ENCODE results near the gene PSMC4.
A peak's percentile ranks its signal among the peaks of the same experiment; 100 is the strongest.
"Not testable (repeated sequence)": the region's sequence is repeated elsewhere in the genome, so short reads cannot be mapped to it uniquely, and the experiment has no call there.

The PSMC4 gene

DNA sequence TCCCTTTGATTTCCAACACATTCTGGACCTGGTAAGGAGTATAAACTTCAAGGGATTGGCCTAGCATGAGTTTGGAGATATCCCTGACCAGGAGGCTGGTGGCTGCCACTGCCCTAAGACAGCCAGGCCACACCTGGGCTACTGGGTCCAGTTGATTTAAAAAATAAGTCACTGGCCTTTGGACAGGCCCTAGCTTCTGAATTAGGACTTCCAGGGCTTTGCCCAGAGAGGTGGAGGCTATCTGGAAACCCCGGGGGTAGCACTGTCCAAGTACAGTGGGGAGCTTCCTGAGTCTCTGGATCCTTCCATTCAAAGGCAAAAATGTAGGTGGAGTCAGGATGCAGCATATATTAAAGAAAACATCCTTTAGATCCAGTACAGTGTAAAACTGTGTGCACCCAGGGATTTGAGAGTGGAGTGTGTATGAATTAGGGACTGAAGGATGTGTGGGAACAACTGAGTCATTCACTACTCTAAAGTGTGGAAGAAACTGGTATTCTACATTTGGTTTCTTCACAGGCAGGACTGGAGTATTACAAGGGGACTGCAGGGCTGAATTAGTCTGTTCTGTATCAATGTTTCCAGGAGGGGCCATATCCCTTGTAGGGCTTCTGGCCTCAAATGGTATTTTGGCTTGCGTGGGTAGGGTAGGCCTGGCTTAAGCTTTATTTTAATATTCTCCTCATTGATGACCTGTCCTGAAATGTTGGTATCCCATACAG, 21.8 kb upstream of the PSMC4 start:
- peak; percentile 24 for DNase-seq

GRCh38 chr19:39951065-39951650, 19.8 kb upstream of the PSMC4 start:
- DNase-seq, result no peak

DNA sequence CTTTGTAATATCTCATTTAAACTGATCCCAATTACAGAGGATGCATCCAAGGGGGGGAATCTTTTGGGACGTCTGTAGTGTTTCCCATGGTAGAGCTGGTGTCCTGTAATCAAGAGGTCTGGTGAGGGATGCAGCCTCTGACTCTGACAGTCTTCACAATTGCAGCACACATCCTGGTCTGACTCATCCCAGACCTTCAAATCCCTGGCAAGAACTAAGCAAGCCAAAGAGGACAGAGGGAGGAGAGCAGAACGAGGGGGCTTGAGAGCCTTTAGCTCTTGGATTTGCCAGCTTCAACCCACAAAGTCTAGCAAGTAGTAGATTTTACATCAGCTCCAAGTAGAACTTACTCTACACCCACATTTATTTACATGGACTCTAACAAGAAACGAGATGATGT, 19.3 kb upstream of the PSMC4 start:
- no peak for DNase-seq

- no peak for DNase-seq
These were observed 17.1 kb upstream of the PSMC4 start for GRCh38 chr19:39953915-39954314.

DNA sequence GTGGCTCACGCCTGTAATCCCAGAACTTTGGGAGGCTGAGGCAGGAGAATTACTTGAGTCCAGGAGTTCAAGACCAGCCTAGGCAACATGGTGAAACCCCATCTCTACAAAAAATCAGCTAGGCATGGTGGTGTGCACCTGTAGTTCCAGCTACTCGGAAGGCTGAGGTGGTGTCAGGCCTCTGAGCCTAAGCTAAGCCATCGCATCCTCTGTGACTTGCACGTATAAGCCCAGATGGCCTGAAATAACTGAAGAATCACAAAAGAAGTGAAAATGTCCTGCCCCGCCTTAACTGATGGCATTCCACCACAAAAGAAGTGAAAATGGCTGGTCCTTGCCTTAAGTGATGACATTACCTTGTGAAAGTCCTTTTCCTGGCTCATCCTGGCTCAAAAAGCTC, 13.1 kb upstream of the PSMC4 start:
- not testable (repeated sequence) for DNase-seq

GRCh38 chr19:39958942-39959341, 12.0 kb upstream of the PSMC4 start:
- DNase-seq, result not testable (repeated sequence)

DNA sequence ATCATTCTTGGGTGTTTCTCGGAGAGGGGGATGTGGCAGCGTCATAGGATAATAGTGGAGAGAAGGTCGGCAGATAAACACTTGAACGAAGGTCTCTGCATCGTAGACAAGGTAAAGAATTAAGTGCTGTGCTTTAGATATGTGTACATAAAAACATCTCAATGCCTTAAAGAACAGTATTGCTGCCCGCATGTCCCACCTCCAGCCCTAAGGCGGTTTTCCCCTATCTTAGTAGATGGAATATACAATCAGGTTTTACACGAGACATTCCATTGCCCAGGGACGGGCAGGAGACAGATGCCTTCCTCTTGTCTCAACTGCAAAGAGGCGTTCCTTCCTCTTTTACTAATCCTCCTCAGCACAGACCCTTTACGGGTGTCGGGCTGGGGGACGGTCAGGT, 11.6 kb upstream of the PSMC4 start:
- DNase-seq, result not testable (repeated sequence)

GRCh38 chr19:39963898-39964297, 7.1 kb upstream of the PSMC4 start:
- no peak for DNase-seq

- no peak for DNase-seq
These were observed 4.3 kb upstream of the PSMC4 start for GRCh38 chr19:39966617-39967016.

DNA sequence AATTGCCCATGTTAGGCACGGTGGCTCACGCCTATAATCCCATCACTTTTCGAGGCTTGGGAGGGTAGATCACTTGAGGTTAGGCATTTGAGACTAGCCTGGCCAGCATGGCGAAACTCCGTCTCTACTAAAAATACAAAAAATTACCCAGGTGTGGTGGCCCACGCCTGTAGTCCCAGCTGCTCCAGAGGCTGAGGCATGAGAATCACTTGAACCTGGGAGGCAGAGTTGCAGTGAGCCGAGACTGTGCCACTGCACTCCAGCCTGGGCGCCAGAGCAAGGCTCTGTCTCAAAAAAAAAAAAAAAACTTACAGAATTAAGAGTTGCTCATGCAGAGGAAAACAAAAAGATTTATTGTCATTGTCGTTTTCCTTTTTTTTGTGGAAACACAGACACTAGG, 3.4 kb upstream of the PSMC4 start:
- no peak for DNase-seq

DNA sequence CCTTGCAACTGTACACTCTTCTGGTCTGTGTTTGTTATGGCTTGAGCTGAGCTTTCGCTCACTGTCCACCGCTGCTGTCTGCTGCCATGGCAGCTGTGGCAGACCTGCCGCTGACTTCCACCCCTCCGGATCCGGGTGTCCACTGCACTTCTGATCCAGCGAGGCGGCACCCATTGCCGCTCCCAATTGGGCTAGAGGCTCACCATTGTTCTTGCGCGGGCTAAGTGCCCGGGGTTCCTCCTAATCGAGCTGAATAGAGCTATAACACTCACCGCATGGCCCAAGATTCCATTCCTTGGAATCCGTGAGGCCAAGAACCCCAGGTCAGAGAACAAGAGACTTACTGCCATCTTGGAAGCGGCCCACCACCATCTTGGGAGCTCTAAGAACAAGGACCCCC, 2.2 kb upstream of the PSMC4 start:
- no peak for DNase-seq

DNA sequence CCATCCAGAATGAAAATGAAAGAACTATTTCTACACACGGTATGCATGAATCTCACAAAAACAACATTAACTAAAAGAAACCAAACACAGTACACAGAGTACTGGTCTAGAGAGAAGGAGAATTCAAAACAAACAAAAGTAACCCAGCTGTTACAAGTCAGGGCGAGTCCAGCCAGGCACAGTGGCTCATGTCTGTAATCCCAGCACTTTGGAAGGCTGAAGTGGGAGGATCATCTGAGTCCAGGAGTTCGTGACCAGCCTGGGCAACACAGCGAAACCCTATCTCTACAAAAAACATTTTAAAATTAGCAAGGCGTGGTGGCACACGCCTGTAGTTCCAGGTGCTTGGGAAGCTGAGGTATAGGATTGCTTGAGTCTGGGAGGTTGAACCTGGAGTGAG, 1.7 kb upstream of the PSMC4 start:
- DNase-seq, result no peak

- no peak for DNase-seq
These were observed 1.1 kb upstream of the PSMC4 start for GRCh38 chr19:39969681-39970424.

DNA sequence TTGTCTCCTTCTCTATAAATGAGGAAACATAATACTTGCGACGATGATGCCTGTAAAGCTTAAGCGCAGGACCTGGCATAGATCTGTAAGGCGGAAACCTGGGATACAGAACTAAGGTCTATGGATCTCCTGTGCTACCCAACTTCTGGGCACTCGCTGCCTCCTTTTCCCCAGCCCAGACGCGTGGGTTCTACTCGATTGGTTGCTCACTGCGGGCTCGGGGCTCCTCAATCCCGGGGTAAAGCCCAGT, 615 bp upstream of the PSMC4 start:
- no peak for DNase-seq

DNA sequence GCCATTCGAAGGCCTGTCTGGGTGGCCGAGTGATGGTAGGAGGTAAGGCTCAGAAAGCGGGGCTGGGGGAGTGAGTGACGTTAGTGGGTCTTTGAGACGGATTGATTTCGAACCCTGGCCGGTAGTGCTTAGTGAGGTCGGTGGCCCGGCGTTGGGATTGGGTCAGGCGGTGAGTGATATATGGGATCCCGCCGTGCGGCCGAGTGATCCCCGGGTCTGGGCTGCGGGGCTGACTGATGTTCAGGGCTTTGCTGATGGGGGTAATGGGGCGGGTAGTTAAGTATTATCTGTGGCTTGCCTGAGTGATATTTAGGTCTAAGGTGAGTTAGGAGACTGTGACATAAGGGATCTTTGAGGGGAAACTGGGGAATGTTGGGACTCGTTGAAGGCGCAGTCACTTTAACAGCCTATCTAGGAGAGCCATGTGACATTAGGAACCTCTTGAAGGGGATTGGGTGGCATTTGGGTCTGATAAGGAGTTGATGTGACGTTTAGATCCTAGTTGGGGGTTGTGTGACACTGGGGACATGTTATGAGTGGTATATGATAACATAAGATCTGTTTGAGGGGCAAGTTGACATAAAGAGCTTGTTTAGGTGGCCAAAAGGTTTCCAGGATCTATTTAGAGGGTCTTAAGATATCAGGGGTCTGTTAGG, 543 bp downstream of the PSMC4 start:
- no peak for DNase-seq

DNA sequence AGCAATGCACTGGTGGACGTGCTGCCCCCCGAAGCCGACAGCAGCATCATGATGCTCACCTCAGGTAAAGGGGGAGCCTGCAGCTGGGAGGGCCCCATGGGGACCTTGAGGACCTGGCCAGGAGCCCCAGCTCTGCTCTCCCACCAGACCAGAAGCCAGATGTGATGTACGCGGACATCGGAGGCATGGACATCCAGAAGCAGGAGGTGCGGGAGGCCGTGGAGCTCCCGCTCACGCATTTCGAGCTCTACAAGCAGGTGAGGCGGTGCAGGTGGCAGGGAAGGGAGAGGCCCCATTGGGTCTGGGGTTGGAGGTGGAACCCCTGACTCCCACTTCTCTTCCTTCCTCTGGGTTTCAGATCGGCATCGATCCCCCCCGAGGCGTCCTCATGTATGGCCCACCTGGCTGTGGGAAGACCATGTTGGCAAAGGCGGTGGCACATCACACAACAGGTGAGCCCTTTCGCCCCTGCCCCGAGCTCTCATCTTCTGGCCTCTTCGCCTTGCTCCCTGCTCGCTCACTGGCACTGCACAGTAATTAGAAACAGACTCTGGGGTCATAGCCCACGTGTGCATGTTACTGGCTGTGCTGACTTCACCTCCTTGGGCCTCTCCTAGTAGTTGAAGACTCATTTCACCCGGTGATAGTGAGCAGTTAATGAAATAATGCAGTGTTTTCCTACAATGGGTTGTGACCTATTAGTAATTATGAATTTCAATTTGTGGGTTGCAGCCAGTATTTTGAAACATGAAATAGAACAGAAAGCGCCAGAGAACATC, 3.6 kb downstream of the PSMC4 start:
- no peak for DNase-seq

DNA sequence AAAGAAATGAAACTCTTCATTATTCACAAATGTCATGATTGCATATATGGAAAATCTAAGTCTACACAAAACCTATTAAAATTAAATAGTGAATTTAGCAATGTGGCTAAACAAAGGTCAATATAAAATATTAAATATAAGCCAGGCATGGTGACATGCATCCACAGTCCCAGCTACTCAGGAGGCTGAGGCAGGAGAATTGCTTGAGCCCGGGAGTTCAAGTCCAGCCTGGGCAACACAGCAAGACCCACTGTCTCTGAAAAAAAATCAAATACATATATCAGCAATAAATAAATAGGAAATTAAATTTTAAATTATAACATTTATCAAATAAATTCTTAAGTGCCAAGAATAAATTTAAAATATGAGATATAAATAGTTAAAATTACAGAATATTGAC, 11.9 kb downstream of the PSMC4 start:
- DNase-seq, result no peak

GRCh38 chr19:39983695-39984300, 12.8 kb downstream of the PSMC4 start:
- no peak for DNase-seq

GRCh38 chr19:39986643-39987042, 15.7 kb downstream of the PSMC4 start:
- DNase-seq, result no peak

DNA sequence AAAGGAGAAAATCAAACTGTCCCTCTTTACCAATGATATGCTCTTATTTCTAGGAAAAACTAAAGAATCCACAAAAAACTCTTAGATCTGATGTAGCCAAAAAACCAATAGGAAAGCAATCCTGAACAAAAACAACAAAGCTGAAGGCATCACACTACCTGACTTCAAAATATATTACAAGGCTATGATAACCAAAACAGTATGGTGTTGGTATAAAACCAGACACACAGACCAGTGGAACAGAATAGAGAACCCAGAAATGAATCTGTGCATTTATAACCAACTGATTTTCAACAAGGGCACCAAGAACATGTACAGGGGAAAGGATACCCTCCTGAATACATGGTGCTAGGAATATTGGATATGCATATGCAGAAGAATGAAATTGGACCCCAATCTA, 16.2 kb downstream of the PSMC4 start:
- DNase-seq, result no peak

GRCh38 chr19:39987596-39987995, 16.6 kb downstream of the PSMC4 start:
- no peak for DNase-seq

DNA sequence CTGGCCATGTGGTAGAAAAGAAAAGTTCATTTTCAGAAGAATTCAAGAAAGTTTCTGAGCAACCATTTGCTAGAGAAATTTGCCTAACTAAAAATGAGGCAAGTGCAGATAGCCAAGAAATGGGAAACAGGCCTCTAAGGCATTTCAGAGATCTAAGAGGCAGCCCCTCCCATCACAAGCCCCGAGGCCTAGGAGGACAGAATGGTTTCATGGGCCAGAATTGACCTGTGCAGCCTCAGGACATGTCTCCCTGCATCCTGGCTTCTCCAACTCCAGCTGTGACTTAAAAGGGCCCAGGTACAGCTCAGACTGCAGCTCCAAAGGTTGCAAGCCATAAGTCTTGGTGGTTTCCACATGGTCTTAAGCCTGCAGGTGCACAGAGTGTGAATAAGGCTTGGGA, 22.6 kb downstream of the PSMC4 start:
- no peak for DNase-seq

GRCh38 chr19:39994361-39994760, 23.4 kb downstream of the PSMC4 start:
- DNase-seq, result no peak

All from activated CD4-positive, CD25-positive, alpha-beta regulatory T cell treated with anti-CD3 and anti-CD28 coated beads, Interleukin-2, amount 50 U/mL, for 72 hours (primary cell).